ENCODE data around the gene HCAR2.
"Not testable (repeated sequence)": the region's sequence is repeated elsewhere in the genome, so short reads cannot be mapped to it uniquely, and the experiment has no call there.

The HCAR2 gene

GRCh38 chr12:122732170-122732569, 29.0 kb upstream of the HCAR2 start:
- H3K27ac ChIP-seq (ENCODE audit: low read depth, low read length) = no peak overlapping the region
- peaks cover 2% of the 10 kb centered on the region; the same call in 1 of the 2 replicates for H3K4me1 ChIP-seq (ENCODE audit: control insufficient read depth, insufficient read depth, low read length)
- no peaks in the 10 kb centered on the region; the same call in 1 of the 2 replicates for H3K9me3 ChIP-seq (ENCODE audit: control insufficient read depth, insufficient read depth, low read length)
- no peaks in the 10 kb centered on the region for H3K27me3 ChIP-seq (ENCODE audit: control insufficient read depth, insufficient read depth, low read length)
- H3K4me3 ChIP-seq (ENCODE audit: low read depth, low read length) = no peak overlapping the region
- no peaks in the 10 kb centered on the region for H3K36me3 ChIP-seq (ENCODE audit: control insufficient read depth, insufficient read depth, low read length)
- no peak overlapping the region for H3K9ac ChIP-seq (ENCODE audit: low read depth, low read length)

GRCh38 chr12:122730215-122731014, 27.3 kb upstream of the HCAR2 start, which contains the start of gene HCAR1:
HCAR1 (minus strand) TSS chr12:122730844; CDS start chr12:122730339, 505 bp downstream.
- Histone ChIP-seq H3K9ac (ENCODE audit: low read depth, low read length) (no peak within 1 kb of the TSS), H3K27me3 (ENCODE audit: control insufficient read depth, insufficient read depth, low read length) (no peaks in the 10 kb centered on the region), H3K4me3 (ENCODE audit: low read depth, low read length) (no peak within 1 kb of the TSS), H3K4me1 (ENCODE audit: control insufficient read depth, insufficient read depth, low read length) (peaks cover 2% of the 10 kb centered on the region; the same call in 1 of the 2 replicates), H3K9me3 (ENCODE audit: control insufficient read depth, insufficient read depth, low read length) (no peaks in the 10 kb centered on the region), H3K36me3 (ENCODE audit: control insufficient read depth, insufficient read depth, low read length) (no peaks in the 10 kb centered on the region), H3K27ac (ENCODE audit: low read depth, low read length) (no peak within 1 kb of the TSS)

GRCh38 chr12:122729583-122730214, 26.5 kb upstream of the HCAR2 start:
- no peaks in the 10 kb centered on the region for H3K27me3 ChIP-seq (ENCODE audit: control insufficient read depth, insufficient read depth, low read length)
- no peaks in the 10 kb centered on the region for H3K36me3 ChIP-seq (ENCODE audit: control insufficient read depth, insufficient read depth, low read length)
- H3K9ac ChIP-seq (ENCODE audit: low read depth, low read length) = no peak overlapping the region
- no peak overlapping the region for H3K4me3 ChIP-seq (ENCODE audit: low read depth, low read length)
- no peaks in the 10 kb centered on the region for H3K9me3 ChIP-seq (ENCODE audit: control insufficient read depth, insufficient read depth, low read length)
- no peak overlapping the region for H3K27ac ChIP-seq (ENCODE audit: low read depth, low read length)
- H3K4me1 ChIP-seq (ENCODE audit: control insufficient read depth, insufficient read depth, low read length) = peaks cover 2% of the 10 kb centered on the region; the same call in 1 of the 2 replicates

- Histone ChIP-seq H3K36me3 (ENCODE audit: control insufficient read depth, insufficient read depth, low read length) (no peaks in the 10 kb centered on the region), H3K9ac (ENCODE audit: low read depth, low read length) (no peak overlapping the region), H3K27ac (ENCODE audit: low read depth, low read length) (peak overlapping the region; percentile 89), H3K4me3 (ENCODE audit: low read depth, low read length) (no peak overlapping the region), H3K4me1 (ENCODE audit: control insufficient read depth, insufficient read depth, low read length) (peaks cover 2% of the 10 kb centered on the region; the same call in 1 of the 2 replicates), H3K9me3 (ENCODE audit: control insufficient read depth, insufficient read depth, low read length) (no peaks in the 10 kb centered on the region), H3K27me3 (ENCODE audit: control insufficient read depth, insufficient read depth, low read length) (no peaks in the 10 kb centered on the region)
These were observed 23.0 kb upstream of the HCAR2 start for GRCh38 chr12:122726080-122726558.

GRCh38 chr12:122725452-122726079, 22.4 kb upstream of the HCAR2 start:
- no peak overlapping the region for H3K4me3 ChIP-seq (ENCODE audit: low read depth, low read length)
- peak overlapping the region; percentile 89 for H3K27ac ChIP-seq (ENCODE audit: low read depth, low read length)
- no peaks in the 10 kb centered on the region for H3K36me3 ChIP-seq (ENCODE audit: control insufficient read depth, insufficient read depth, low read length)
- H3K9ac ChIP-seq (ENCODE audit: low read depth, low read length) = no peak overlapping the region
- H3K9me3 ChIP-seq (ENCODE audit: control insufficient read depth, insufficient read depth, low read length) = no peaks in the 10 kb centered on the region
- no peaks in the 10 kb centered on the region for H3K27me3 ChIP-seq (ENCODE audit: control insufficient read depth, insufficient read depth, low read length)
- H3K4me1 ChIP-seq (ENCODE audit: control insufficient read depth, insufficient read depth, low read length) = peaks cover under 1% of the 10 kb centered on the region; the same call in 1 of the 2 replicates

GRCh38 chr12:122724641-122725243, 21.6 kb upstream of the HCAR2 start:
- H3K27ac ChIP-seq (ENCODE audit: low read depth, low read length) = no peak overlapping the region
- H3K36me3 ChIP-seq (ENCODE audit: control insufficient read depth, insufficient read depth, low read length) = no peaks in the 10 kb centered on the region
- no peaks in the 10 kb centered on the region for H3K4me1 ChIP-seq (ENCODE audit: control insufficient read depth, insufficient read depth, low read length)
- no peak overlapping the region for H3K9ac ChIP-seq (ENCODE audit: low read depth, low read length)
- H3K27me3 ChIP-seq (ENCODE audit: control insufficient read depth, insufficient read depth, low read length) = no peaks in the 10 kb centered on the region
- no peaks in the 10 kb centered on the region for H3K9me3 ChIP-seq (ENCODE audit: control insufficient read depth, insufficient read depth, low read length)
- H3K4me3 ChIP-seq (ENCODE audit: low read depth, low read length) = no peak overlapping the region

- H3K27me3 ChIP-seq (ENCODE audit: control insufficient read depth, insufficient read depth, low read length) = no peaks in the 10 kb centered on the region
- H3K4me3 ChIP-seq (ENCODE audit: low read depth, low read length) = no peak overlapping the region
- H3K4me1 ChIP-seq (ENCODE audit: control insufficient read depth, insufficient read depth, low read length) = no peaks in the 10 kb centered on the region
- no peak overlapping the region for H3K27ac ChIP-seq (ENCODE audit: low read depth, low read length)
- H3K36me3 ChIP-seq (ENCODE audit: control insufficient read depth, insufficient read depth, low read length) = no peaks in the 10 kb centered on the region
- no peak overlapping the region for H3K9ac ChIP-seq (ENCODE audit: low read depth, low read length)
- no peaks in the 10 kb centered on the region for H3K9me3 ChIP-seq (ENCODE audit: control insufficient read depth, insufficient read depth, low read length)
These were observed 19.2 kb upstream of the HCAR2 start for GRCh38 chr12:122722387-122722786.

GRCh38 chr12:122721057-122721545, 17.9 kb upstream of the HCAR2 start:
- Histone ChIP-seq H3K4me3 (ENCODE audit: low read depth, low read length) (no peak overlapping the region), H3K4me1 (ENCODE audit: control insufficient read depth, insufficient read depth, low read length) (no peaks in the 10 kb centered on the region), H3K36me3 (ENCODE audit: control insufficient read depth, insufficient read depth, low read length) (no peaks in the 10 kb centered on the region), H3K27ac (ENCODE audit: low read depth, low read length) (no peak overlapping the region), H3K9me3 (ENCODE audit: control insufficient read depth, insufficient read depth, low read length) (no peaks in the 10 kb centered on the region), H3K27me3 (ENCODE audit: control insufficient read depth, insufficient read depth, low read length) (no peaks in the 10 kb centered on the region), H3K9ac (ENCODE audit: low read depth, low read length) (no peak overlapping the region)

GRCh38 chr12:122716658-122717057, 13.5 kb upstream of the HCAR2 start, which contains the start of gene HCAR3:
HCAR3 (minus strand) TSS chr12:122716811; CDS start chr12:122716737, 74 bp downstream.
- not testable (repeated sequence) for H3K4me3 ChIP-seq (ENCODE audit: low read depth, low read length); H3K36me3 ChIP-seq (ENCODE audit: control insufficient read depth, insufficient read depth, low read length); H3K27ac ChIP-seq (ENCODE audit: low read depth, low read length); H3K27me3 ChIP-seq (ENCODE audit: control insufficient read depth, insufficient read depth, low read length); H3K4me1 ChIP-seq (ENCODE audit: control insufficient read depth, insufficient read depth, low read length); H3K9me3 ChIP-seq (ENCODE audit: control insufficient read depth, insufficient read depth, low read length); H3K9ac ChIP-seq (ENCODE audit: low read depth, low read length)

GRCh38 chr12:122715211-122715610, 12.1 kb upstream of the HCAR2 start:
- H3K9me3 ChIP-seq (ENCODE audit: control insufficient read depth, insufficient read depth, low read length); H3K27ac ChIP-seq (ENCODE audit: low read depth, low read length); H3K4me3 ChIP-seq (ENCODE audit: low read depth, low read length): not testable (repeated sequence)

More at GRCh38 chr12:122715211-122715610, 12.1 kb upstream of the HCAR2 start:
- H3K4me1 ChIP-seq (ENCODE audit: control insufficient read depth, insufficient read depth, low read length); H3K36me3 ChIP-seq (ENCODE audit: control insufficient read depth, insufficient read depth, low read length); H3K27me3 ChIP-seq (ENCODE audit: control insufficient read depth, insufficient read depth, low read length); H3K9ac ChIP-seq (ENCODE audit: low read depth, low read length): not testable (repeated sequence)
